GM23248 (cell line): ENCODE measurements around the gene ABCC4. TPM values are rescaled to one million over a fixed set of nuclear protein-coding genes. Genes with fewer than 3 reads are reported as not detected.

Experiments used
- DNase-seq: peaks from one replicate; pipeline ENCODE4 v3.0.0-alpha.2; 2015
- H2AFZ ChIP-seq: fragments of 200-600 bp; sonication (generic); 2 replicates; pipeline ENCODE4 v1.6.1; 2016; ENCODE audit warnings: antibody characterized with exemption
- H3F3A ChIP-seq: fragments of 200-600 bp; sonication (generic); 2 replicates; pipeline ENCODE4 v1.6.1; 2016; ENCODE audit warnings: mild to moderate bottlenecking, antibody characterized with exemption, mixed run types; ENCODE audit not compliant: insufficient read depth
- H3K27ac ChIP-seq: fragments of 200-600 bp; sonication (generic); 2 replicates; pipeline ENCODE4 v1.5.1; 2016; ENCODE audit warnings: mild to moderate bottlenecking
- H3K27me3 ChIP-seq: fragments of 200-600 bp; sonication (generic); replicated peaks from 2 replicates; pipeline ENCODE4 v1.6.1; 2016; ENCODE audit warnings: mild to moderate bottlenecking; ENCODE audit not compliant: insufficient read depth
- H3K36me3 ChIP-seq: fragments of 200-600 bp; sonication (generic); 2 replicates; pipeline ENCODE4 v1.6.1; 2016; ENCODE audit warnings: low read depth, mild to moderate bottlenecking
- H3K4me1 ChIP-seq: fragments of 200-600 bp; sonication (generic); 2 replicates; pipeline ENCODE4 v1.6.1; 2016; ENCODE audit warnings: mild to moderate bottlenecking; ENCODE audit not compliant: insufficient read depth
- H3K4me2 ChIP-seq: fragments of 200-600 bp; sonication (generic); one replicate; pipeline ENCODE4 v1.6.1; 2016; ENCODE audit warnings: mild to moderate bottlenecking; ENCODE audit not compliant: unreplicated experiment
- H3K4me3 ChIP-seq: fragments of 200-600 bp; sonication (generic); 2 replicates; pipeline ENCODE4 v1.5.1; 2016; ENCODE audit warnings: mild to moderate bottlenecking
- H3K79me2 ChIP-seq: fragments of 200-600 bp; sonication (generic); 2 replicates; pipeline ENCODE4 v1.6.1; 2016; ENCODE audit warnings: mild to moderate bottlenecking; ENCODE audit not compliant: insufficient read depth
- H3K9ac ChIP-seq: fragments of 200-600 bp; sonication (generic); 2 replicates; pipeline ENCODE4 v1.6.1; 2016; ENCODE audit warnings: mild to moderate bottlenecking
- H3K9me2 ChIP-seq: fragments of 200-600 bp; sonication (generic); 2 replicates; pipeline ENCODE4 v1.6.1; 2016; ENCODE audit warnings: mixed run types, mild to moderate bottlenecking, moderate library complexity; ENCODE audit not compliant: insufficient read depth
- H3K9me3 ChIP-seq: fragments of 200-600 bp; sonication (generic); one replicate; pipeline ENCODE4 v1.6.1; 2017; ENCODE audit warnings: low read depth
- H4K20me1 ChIP-seq: fragments of 200-600 bp; sonication (generic); 2 replicates; pipeline ENCODE4 v1.6.0; 2016; ENCODE audit not compliant: insufficient read depth
- EZH2 ChIP-seq: fragments of 200-600 bp; sonication (generic); IDR thresholded peaks from 2 replicates; pipeline ENCODE4 v1.6.1; 2018; ENCODE audit warnings: antibody characterized with exemption, mild to moderate bottlenecking; ENCODE audit not compliant: insufficient read depth, poor library complexity, severe bottlenecking
- EZH2phosphoT487 ChIP-seq: fragments of 200-600 bp; sonication (generic); IDR thresholded peaks from 2 replicates; pipeline ENCODE4 v1.6.1; 2018; ENCODE audit warnings: antibody characterized with exemption, moderate library complexity, mild to moderate bottlenecking, low read depth; ENCODE audit not compliant: insufficient read depth
- WGBS, 2 experiments: methylation state at CpG; one replicate each; pipeline ENCODE4 v1.1.6; 2015 to 2017; ENCODE audit warnings: low lambda C conversion rate in 2 of 2, low coverage in 1 of 2; ENCODE audit errors: missing lambda C conversion rate in 2 of 2; 5-methylcytosine and 5-hydroxymethylcytosine counted together
- in situ Hi-C: fragments of 300-500 bp; cut with MboI; formaldehyde crosslinking; loops from 2 replicates; pipeline ENCODE4 v1.15.0; 2020
- polyA plus RNA-seq: library from polyadenylated mRNA; unstranded; fragments of >200 nt; fragmentation: Nextera tagmentation; extraction: Ambion mirVana; gene quantifications from 2 replicates; pipeline ENCODE4 v1.2.1, GENCODE V29; 2016
- total RNA-seq: library from RNA; depleted of rRNA; stranded (reverse); fragments of >200 nt; shearing (Covaris generic); gene quantifications from 2 replicates; pipeline ENCODE4 v1.2.3, GENCODE V29; 2014

Gene ABCC4
- total and polyA plus RNA-seq, 2 experiments from 2014 or later = 3.9 to 11.2 TPM

DNA sequence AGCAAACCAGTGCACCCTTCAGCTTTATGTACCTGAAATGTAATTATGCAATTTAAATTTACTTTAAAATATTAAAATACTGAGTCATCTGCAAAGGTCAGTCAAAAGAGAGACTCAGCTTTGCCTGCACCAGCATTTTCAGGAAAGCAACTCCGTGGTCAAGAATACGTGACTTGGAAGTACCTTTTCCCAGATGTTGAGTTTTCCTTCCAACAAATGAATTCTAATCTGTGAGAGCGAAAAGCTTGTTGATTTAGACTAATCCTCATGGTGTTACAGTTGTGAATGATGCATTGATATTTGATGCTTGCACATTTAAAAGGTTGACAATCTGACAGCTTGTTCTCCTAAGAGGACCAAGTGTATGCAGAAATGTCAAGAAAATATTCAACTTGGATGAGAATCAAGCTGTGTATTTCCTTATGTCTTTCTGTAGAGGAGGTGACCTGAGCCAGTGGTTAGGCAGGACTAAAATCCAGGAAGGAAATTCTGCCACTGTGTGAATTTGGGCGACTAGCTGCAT is 270.4 kb downstream of the ABCC4 start:
- in situ Hi-C loops = no loop called here
- DNase-seq = no peak
- no peak overlapping the region for H2AFZ ChIP-seq
- no peaks in the 10 kb centered on the region for H3K79me2 ChIP-seq
- no peak for TF ChIP-seq EZH2
- no peak for TF ChIP-seq EZH2phosphoT487
- H3K9ac ChIP-seq = no peak overlapping the region
- no peak overlapping the region for H3K4me3 ChIP-seq
- no peaks in the 10 kb centered on the region for H3K27me3 ChIP-seq
- no peak overlapping the region for H3K27ac ChIP-seq
- 81 to 91% methylated on average over 4 of the region's 4 CpGs for WGBS, 2 experiments
- no peaks in the 10 kb centered on the region for H4K20me1 ChIP-seq
- H3K4me1 ChIP-seq = no peaks in the 10 kb centered on the region
- H3K9me2 ChIP-seq = no peaks in the 10 kb centered on the region
- no peaks in the 10 kb centered on the region for H3K9me3 ChIP-seq
- H3K36me3 ChIP-seq = no peaks in the 10 kb centered on the region
- no peak overlapping the region for H3K4me2 ChIP-seq
- H3F3A ChIP-seq = no peaks in the 10 kb centered on the region

DNA sequence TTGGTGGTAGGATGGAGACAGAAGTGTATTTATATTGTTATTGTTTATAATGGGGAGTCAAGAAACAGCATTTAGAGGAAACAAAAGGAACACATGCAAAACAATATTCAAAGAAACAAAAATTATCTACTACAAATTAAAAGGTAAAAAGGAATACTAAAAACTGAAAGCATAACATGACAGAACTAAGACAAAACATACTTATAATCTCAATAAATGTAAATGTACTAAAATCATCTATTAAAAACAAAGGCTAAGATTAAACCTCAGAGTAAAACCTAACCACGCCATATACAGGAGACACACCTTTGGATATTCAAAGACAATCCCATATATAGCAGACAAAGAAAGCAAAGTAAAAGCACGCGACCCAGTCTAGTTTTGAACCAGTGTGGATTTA is 273.6 kb downstream of the ABCC4 start:
- no peaks in the 10 kb centered on the region for H3K9me2 ChIP-seq
- H3K4me1 ChIP-seq = no peaks in the 10 kb centered on the region
- H3F3A ChIP-seq = no peaks in the 10 kb centered on the region
- H3K27me3 ChIP-seq = no peaks in the 10 kb centered on the region
- TF ChIP-seq EZH2 (no peak), EZH2phosphoT487 (no peak)
- no peaks in the 10 kb centered on the region for H3K79me2 ChIP-seq
- no peak overlapping the region for H3K27ac ChIP-seq
- no peak overlapping the region for H3K9ac ChIP-seq
- no peak overlapping the region for H3K4me3 ChIP-seq
- in situ Hi-C loops = no loop called here
- no peak overlapping the region for H2AFZ ChIP-seq
- DNase-seq = no peak
- WGBS, 2 experiments = 97 to 99% methylated on average over 3 of the region's 3 CpGs
- no peaks in the 10 kb centered on the region for H4K20me1 ChIP-seq
- H3K9me3 ChIP-seq = no peaks in the 10 kb centered on the region
- no peak overlapping the region for H3K4me2 ChIP-seq
- no peaks in the 10 kb centered on the region for H3K36me3 ChIP-seq

DNA sequence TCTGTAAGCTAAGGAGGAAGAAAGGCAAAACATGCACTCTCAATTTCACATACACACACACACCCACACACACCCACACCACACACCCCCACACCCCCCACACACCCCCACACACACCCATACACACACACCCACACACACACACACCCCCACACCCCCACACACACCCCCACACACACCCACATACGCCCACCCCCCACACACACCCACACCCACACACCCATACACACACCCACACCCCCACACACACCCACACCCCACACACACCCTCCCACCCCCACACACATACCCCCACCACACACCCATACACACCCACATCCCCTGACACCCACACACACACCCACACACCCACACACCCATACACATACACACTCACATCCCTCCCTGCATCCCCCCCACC is 276.1 kb downstream of the ABCC4 start:
- Histone ChIP-seq H4K20me1 (no peaks in the 10 kb centered on the region), H3K36me3 (no peaks in the 10 kb centered on the region), H3K9me2 (no peaks in the 10 kb centered on the region), H3K9ac (no peak overlapping the region), H3K27me3 (no peaks in the 10 kb centered on the region), H3K4me2 (no peak overlapping the region), H3K27ac (no peak overlapping the region), H2AFZ (no peak overlapping the region), H3K4me3 (no peak overlapping the region), H3K79me2 (no peaks in the 10 kb centered on the region), H3K4me1 (no peaks in the 10 kb centered on the region), H3F3A (no peaks in the 10 kb centered on the region), H3K9me3 (no peaks in the 10 kb centered on the region)
- TF ChIP-seq EZH2 (no peak), EZH2phosphoT487 (no peak)
- no peak for DNase-seq
- WGBS, 2 experiments = 73% methylated on average over 1 of the region's 1 CpG; no CpG with 5 or more reads in 1 of the 2 experiments
- in situ Hi-C loops = no loop called here

DNA sequence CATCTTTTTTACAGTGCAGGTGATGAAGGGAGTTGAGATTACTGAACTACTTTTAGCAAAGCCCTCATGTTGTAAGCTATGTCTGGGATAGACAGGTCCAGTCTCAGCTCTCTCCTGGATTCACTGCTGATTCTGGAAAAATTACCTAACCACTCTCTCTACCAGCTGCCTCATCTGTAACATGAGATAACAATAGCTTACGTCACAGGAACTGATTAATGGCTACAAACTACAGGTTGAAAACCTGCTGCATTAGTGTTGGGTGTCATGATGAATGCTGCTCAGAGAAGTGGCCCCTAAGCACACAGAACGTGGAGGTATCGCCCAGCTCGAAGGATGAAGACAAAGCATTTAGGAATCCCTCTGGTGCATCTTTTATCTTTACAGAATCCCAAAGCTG is 277.8 kb downstream of the ABCC4 start:
- no peak overlapping the region for H2AFZ ChIP-seq
- no peaks in the 10 kb centered on the region for H3F3A ChIP-seq
- no peaks in the 10 kb centered on the region for H3K36me3 ChIP-seq
- TF ChIP-seq EZH2phosphoT487 (no peak), EZH2 (no peak)
- no peak overlapping the region for H3K4me2 ChIP-seq
- no peak overlapping the region for H3K4me3 ChIP-seq
- H3K27me3 ChIP-seq = no peaks in the 10 kb centered on the region
- in situ Hi-C loops = no loop called here
- no peak overlapping the region for H3K9ac ChIP-seq
- H3K79me2 ChIP-seq = no peaks in the 10 kb centered on the region
- no peaks in the 10 kb centered on the region for H4K20me1 ChIP-seq
- 82 to 86% methylated on average over 4 of the region's 4 CpGs for WGBS, 2 experiments
- DNase-seq = no peak
- H3K27ac ChIP-seq = no peak overlapping the region
- no peaks in the 10 kb centered on the region for H3K9me2 ChIP-seq
- H3K9me3 ChIP-seq = no peaks in the 10 kb centered on the region
- no peaks in the 10 kb centered on the region for H3K4me1 ChIP-seq

DNA sequence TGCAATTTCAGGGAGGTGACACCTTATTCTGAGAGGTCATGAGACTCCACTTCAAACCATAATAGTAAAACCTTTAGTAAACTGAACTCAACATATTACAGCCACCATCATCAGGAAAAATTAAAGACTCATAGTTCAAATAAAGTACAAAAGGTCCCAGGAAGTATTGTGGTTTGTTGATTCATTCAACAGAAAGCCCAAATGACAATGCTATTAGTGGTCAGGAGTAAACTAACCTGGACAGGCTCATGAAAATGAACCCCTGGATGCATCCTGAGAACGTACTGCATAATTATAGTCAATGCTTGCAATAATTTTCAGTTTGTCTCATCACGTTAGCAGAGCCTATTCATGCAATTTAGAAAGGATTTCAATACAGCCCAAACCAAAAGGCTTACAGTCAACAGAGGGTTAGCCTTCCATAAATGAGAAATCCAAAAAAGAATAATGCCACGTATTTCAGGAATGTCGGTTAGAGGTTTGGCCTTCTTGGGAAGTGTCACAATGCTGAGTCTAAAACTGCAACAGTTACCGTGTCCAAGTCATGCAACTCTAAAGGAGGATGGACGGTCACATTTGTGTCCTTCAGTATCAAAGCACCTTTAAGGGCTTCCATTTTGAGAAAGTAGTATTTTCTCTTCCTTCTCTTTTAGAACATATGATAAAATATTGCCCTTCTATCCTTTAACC is 280.8 kb downstream of the ABCC4 start:
- Histone ChIP-seq H3K27me3 (no peaks in the 10 kb centered on the region), H3K4me1 (no peaks in the 10 kb centered on the region), H3K27ac (no peak overlapping the region), H2AFZ (no peak overlapping the region), H3K36me3 (no peaks in the 10 kb centered on the region), H3K79me2 (no peaks in the 10 kb centered on the region), H3K9me2 (no peaks in the 10 kb centered on the region), H3K4me3 (no peak overlapping the region), H3K9ac (no peak overlapping the region), H3K4me2 (no peak overlapping the region), H4K20me1 (no peaks in the 10 kb centered on the region), H3K9me3 (no peaks in the 10 kb centered on the region), H3F3A (no peaks in the 10 kb centered on the region)
- in situ Hi-C loops = no loop called here
- no peak for TF ChIP-seq EZH2phosphoT487
- TF ChIP-seq EZH2 = no peak
- 83 to 85% methylated on average over 6 of the region's 6 CpGs for WGBS, 2 experiments
- DNase-seq = no peak
